DOHH2 (cell line): ENCODE data around the gene VNN1.

Source experiments
- EZH2phosphoT487 ChIP-seq: fragments of 200-600 bp; sonication (generic); IDR thresholded peaks from 2 replicates; pipeline ENCODE4 v1.6.1; 2017; ENCODE audit warnings: borderline replicate concordance, mild to moderate bottlenecking, antibody characterized with exemption, low read length, moderate library complexity, mixed read lengths
- TF ChIP-seq, protein P1 (sequence below): fragments of 200-600 bp; sonication (generic); IDR thresholded peaks from one replicate; pipeline ENCODE4 v1.5.1; 2014; ENCODE audit warnings: antibody characterized with exemption, mild to moderate bottlenecking, low read depth, low read length; ENCODE audit not compliant: poor library complexity, severe bottlenecking

- TF ChIP-seq, protein P1, sequence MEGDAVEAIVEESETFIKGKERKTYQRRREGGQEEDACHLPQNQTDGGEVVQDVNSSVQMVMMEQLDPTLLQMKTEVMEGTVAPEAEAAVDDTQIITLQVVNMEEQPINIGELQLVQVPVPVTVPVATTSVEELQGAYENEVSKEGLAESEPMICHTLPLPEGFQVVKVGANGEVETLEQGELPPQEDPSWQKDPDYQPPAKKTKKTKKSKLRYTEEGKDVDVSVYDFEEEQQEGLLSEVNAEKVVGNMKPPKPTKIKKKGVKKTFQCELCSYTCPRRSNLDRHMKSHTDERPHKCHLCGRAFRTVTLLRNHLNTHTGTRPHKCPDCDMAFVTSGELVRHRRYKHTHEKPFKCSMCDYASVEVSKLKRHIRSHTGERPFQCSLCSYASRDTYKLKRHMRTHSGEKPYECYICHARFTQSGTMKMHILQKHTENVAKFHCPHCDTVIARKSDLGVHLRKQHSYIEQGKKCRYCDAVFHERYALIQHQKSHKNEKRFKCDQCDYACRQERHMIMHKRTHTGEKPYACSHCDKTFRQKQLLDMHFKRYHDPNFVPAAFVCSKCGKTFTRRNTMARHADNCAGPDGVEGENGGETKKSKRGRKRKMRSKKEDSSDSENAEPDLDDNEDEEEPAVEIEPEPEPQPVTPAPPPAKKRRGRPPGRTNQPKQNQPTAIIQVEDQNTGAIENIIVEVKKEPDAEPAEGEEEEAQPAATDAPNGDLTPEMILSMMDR = no peak
- no peak for TF ChIP-seq EZH2phosphoT487
Observed at GRCh38 chr6:132733283-132733682, 19.4 kb upstream of the VNN1 start.
